ENCODE data around the gene RNF157.

DNA sequence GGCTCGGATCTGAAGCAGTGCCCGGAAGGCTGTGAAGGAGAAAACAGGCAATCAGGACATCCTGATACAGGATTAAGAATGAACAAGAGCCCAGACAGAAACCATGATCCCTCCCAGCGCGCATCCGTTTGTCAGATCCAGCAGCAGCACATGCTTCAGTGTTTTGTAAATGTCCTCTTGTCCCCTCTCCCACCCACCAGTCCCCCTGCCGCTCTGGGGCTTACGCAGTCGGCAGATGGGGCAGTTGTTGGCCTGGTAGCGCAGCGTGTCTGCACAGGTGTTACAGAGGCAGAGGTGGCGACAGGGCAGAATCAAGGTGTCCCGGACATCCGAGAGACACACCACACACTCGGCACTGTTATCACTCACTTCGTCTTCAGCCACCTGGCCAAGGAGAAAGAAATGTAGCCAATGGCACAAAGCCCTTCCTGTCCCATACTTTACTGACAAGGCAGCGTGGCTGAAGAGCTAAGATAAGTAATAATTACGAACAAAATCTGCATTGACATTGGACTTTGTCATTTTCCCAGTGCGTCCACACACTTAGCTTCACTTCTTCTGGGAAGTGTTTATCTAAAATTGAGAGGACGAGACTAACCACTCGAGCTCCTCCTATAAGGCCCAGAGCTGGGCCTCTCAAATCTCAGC is 78.5 kb downstream of the RNF157 start:
- TF ChIP-seq, protein P1, sequence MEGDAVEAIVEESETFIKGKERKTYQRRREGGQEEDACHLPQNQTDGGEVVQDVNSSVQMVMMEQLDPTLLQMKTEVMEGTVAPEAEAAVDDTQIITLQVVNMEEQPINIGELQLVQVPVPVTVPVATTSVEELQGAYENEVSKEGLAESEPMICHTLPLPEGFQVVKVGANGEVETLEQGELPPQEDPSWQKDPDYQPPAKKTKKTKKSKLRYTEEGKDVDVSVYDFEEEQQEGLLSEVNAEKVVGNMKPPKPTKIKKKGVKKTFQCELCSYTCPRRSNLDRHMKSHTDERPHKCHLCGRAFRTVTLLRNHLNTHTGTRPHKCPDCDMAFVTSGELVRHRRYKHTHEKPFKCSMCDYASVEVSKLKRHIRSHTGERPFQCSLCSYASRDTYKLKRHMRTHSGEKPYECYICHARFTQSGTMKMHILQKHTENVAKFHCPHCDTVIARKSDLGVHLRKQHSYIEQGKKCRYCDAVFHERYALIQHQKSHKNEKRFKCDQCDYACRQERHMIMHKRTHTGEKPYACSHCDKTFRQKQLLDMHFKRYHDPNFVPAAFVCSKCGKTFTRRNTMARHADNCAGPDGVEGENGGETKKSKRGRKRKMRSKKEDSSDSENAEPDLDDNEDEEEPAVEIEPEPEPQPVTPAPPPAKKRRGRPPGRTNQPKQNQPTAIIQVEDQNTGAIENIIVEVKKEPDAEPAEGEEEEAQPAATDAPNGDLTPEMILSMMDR (IDR thresholded peaks at IDR 0.05), result no peak
- no peak for TF ChIP-seq POLR2A (IDR thresholded peaks at IDR 0.05)

Data from ovary (tissue), 3 donors.